Calu3 (cell line): ENCODE data around the gene ACACB. TPM values are rescaled to one million over a fixed set of nuclear protein-coding genes. Genes with fewer than 3 reads are reported as not detected.

Experiments
- BruUV-seq: library from RNA; stranded (reverse); fragments of 400-500 nt; replicated peaks from 2 replicates; lab custom pipeline; 2021; lab: Mats Ljungman, UMichigan
- CTCF ChIA-PET: fragments of 300-600 bp; sonication (Branson Sonifier 250); formaldehyde crosslinking; loops from one replicate; lab custom pipeline; 2022; ENCODE audit warnings: antibody characterized with exemption; lab: Charles Lee
- DNase-seq: peaks from one replicate; pipeline ENCODE4 v3.0.0; 2022
- H3K27ac Mint-ChIP-seq: one replicate; pipeline ENCODE4 v1.8.0; 2022; ENCODE audit warnings: mixed read lengths; ENCODE audit not compliant: unreplicated experiment
- H3K27me3 Mint-ChIP-seq: one replicate; pipeline ENCODE4 v1.8.0; 2022; ENCODE audit warnings: mixed read lengths; ENCODE audit not compliant: unreplicated experiment
- H3K36me3 Mint-ChIP-seq: one replicate; pipeline ENCODE4 v1.8.0; 2022; ENCODE audit warnings: mild to moderate bottlenecking, moderate library complexity, mixed read lengths; ENCODE audit not compliant: insufficient read depth, unreplicated experiment
- H3K4me1 Mint-ChIP-seq: one replicate; pipeline ENCODE4 v1.8.0; 2022; ENCODE audit warnings: mild to moderate bottlenecking, low read depth, mixed read lengths; ENCODE audit not compliant: unreplicated experiment
- H3K4me3 Mint-ChIP-seq: one replicate; pipeline ENCODE4 v1.8.0; 2022; ENCODE audit warnings: mild to moderate bottlenecking, low read depth, moderate library complexity, mixed read lengths; ENCODE audit not compliant: unreplicated experiment
- H3K9me3 Mint-ChIP-seq: one replicate; pipeline ENCODE4 v1.8.0; 2022; ENCODE audit warnings: low read depth, mixed read lengths; ENCODE audit not compliant: unreplicated experiment
- intact Hi-C: fragments of 100-400 bp; cut with micrococcal nuclease; formaldehyde crosslinking; loops from one replicate; pipeline ENCODE4 v1.10.0; 2022; ENCODE audit not compliant: unreplicated experiment
- total RNA-seq: library from RNA; stranded (reverse); gene quantifications from 2 replicates; pipeline ENCODE4 v1.2.3, GENCODE V29; 2022
- TF ChIP-seq, protein P1 (sequence below): fragments of 200-600 bp; IDR thresholded peaks from one replicate; pipeline ENCODE4 v1.8.0; 2022; ENCODE audit warnings: antibody characterized with exemption; ENCODE audit not compliant: unreplicated experiment

ACACB gene
- total RNA-seq, 1 experiment from 2014 or later, result 6.2 TPM

DNA sequence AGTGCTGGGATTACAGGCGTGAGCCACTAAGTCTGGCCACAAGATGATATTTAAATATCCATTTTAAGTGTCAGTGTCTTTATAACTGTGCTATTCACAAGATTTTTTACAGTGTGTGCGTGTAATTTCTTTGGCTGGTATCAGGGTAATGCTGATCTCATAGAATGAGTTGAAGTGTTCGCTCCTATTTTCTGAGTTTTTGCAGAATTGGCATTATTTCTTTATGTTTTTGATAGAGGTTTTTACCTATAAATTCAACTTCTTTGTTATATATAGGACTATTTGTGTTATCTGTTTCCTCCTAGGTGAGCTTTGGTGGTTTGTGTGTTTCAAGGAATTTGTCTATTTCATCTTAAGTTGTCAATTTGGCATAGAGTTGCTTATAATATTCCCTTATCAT, 147.1 kb downstream of the ACACB start:
- CTCF ChIA-PET, result interaction anchor here (0.7 to 2.8 kb wide), 9 partner anchors 10 to 152 kb away, joined by 3 to 43 read pairs (median 4); no protein-coding TSS in a partner anchor

DNA sequence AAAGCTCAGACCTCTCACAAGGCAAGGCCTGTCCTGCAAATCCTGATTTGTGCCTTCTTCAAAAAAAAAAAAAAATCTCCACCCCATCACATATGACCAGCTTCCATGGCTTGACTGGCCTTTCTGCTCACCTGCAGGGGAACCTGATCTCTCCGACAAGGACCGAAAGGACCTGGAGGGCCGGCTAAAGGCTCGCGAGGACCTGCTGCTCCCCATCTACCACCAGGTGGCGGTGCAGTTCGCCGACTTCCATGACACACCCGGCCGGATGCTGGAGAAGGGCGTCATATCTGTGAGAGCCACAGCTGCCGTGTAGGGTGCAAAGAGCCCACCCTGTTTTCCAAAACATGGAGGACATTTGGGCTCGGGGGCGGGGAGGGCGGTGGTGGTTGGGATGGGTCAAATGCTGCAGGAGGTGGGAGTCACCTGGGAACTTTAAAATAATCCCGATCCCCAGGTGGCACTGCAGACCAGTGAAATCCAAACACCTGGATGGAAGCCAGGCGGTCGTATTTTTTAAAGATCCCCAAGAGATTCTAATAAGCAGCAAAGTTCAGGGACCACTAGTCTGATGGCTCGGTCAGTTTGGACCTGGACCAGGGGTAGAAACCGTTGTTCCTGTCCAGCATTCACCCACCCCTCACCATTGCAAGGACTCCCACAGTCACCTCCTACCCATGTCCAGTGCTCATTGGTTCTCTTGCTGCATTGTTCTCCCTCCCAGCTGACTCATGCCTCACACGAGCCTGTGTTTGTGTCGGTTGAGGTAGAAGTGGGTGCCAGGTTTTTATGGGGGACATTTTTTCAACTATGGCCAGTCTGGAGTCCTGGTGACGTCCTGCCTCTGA, 147.9 kb downstream of the ACACB start:
- H3K27me3 Mint-ChIP-seq, result no peaks in the 10 kb centered on the region
- intact Hi-C loops, result loop anchor here (1.0 kb wide), 1 partner anchor 121 kb away; no protein-coding TSS in a partner anchor
- CTCF ChIA-PET, result interaction anchor here (0.6 to 2.8 kb wide), 13 partner anchors 9 to 176 kb away, joined by 3 to 43 read pairs (median 4); no protein-coding TSS in a partner anchor

More for the DNA sequence above, 147.1 kb downstream of the ACACB start:
- no TSS peak for BruUV-seq
- Mint-ChIP-seq H3K9me3 (no peaks in the 10 kb centered on the region), H3K4me3 (no peak overlapping the region), H3K36me3 (peaks cover 8% of the 10 kb centered on the region), H3K4me1 (no peaks in the 10 kb centered on the region), H3K27ac (no peak overlapping the region), H3K27me3 (no peaks in the 10 kb centered on the region)
- no peak for DNase-seq
- intact Hi-C loops, result no loop called here
- TF ChIP-seq, protein P1, sequence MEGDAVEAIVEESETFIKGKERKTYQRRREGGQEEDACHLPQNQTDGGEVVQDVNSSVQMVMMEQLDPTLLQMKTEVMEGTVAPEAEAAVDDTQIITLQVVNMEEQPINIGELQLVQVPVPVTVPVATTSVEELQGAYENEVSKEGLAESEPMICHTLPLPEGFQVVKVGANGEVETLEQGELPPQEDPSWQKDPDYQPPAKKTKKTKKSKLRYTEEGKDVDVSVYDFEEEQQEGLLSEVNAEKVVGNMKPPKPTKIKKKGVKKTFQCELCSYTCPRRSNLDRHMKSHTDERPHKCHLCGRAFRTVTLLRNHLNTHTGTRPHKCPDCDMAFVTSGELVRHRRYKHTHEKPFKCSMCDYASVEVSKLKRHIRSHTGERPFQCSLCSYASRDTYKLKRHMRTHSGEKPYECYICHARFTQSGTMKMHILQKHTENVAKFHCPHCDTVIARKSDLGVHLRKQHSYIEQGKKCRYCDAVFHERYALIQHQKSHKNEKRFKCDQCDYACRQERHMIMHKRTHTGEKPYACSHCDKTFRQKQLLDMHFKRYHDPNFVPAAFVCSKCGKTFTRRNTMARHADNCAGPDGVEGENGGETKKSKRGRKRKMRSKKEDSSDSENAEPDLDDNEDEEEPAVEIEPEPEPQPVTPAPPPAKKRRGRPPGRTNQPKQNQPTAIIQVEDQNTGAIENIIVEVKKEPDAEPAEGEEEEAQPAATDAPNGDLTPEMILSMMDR, result no peak

DNA sequence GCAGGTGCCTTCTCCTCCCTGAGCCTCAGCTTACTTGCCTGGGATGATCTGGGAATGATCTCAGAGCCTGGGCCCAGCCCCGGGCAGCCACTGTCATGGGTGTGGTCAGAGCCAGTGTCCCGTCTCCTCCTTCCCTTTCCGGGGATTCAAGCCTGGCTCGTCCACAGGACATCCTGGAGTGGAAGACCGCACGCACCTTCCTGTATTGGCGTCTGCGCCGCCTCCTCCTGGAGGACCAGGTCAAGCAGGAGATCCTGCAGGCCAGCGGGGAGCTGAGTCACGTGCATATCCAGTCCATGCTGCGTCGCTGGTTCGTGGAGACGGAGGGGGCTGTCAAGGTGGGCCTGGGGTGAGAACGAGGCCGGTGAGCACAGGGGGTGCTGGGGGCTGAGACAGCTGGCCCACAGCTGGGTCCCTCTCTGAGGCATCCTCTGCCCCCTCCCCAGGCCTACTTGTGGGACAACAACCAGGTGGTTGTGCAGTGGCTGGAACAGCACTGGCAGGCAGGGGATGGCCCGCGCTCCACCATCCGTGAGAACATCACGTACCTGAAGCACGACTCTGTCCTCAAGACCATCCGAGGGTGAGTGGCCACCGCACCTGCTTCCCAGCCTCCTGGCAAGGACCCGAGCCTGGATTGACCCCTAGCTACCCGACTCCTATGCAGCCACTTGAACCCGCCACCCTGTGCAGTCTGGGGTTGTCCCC, 148.7 kb downstream of the ACACB start:
- no peak overlapping the region for H3K4me3 Mint-ChIP-seq
- BruUV-seq, result no TSS peak
- intact Hi-C loops, result loop anchor here (1.0 kb wide), 1 partner anchor 120 kb away; no protein-coding TSS in a partner anchor
- TF ChIP-seq, protein P1, result no peak
- no peak for DNase-seq
- no peaks in the 10 kb centered on the region for H3K4me1 Mint-ChIP-seq
- peaks cover 6% of the 10 kb centered on the region for H3K27me3 Mint-ChIP-seq
- CTCF ChIA-PET, result interaction anchor here (0.7 to 1.5 kb wide), 2 partner anchors 120 to 213 kb away, joined by 4 to 5 read pairs; partner anchors contain the start of gene USP30
- H3K9me3 Mint-ChIP-seq, result no peaks in the 10 kb centered on the region
- H3K27ac Mint-ChIP-seq, result no peak overlapping the region
- H3K36me3 Mint-ChIP-seq, result peaks cover 6% of the 10 kb centered on the region

More for the DNA sequence above, 147.9 kb downstream of the ACACB start:
- Mint-ChIP-seq H3K4me1 (no peaks in the 10 kb centered on the region), H3K9me3 (no peaks in the 10 kb centered on the region), H3K27ac (no peak overlapping the region), H3K4me3 (no peak overlapping the region), H3K36me3 (peaks cover 8% of the 10 kb centered on the region)
- BruUV-seq, result no TSS peak
- peak; percentile 92 for DNase-seq
- TF ChIP-seq, protein P1, result peak; percentile 91

DNA sequence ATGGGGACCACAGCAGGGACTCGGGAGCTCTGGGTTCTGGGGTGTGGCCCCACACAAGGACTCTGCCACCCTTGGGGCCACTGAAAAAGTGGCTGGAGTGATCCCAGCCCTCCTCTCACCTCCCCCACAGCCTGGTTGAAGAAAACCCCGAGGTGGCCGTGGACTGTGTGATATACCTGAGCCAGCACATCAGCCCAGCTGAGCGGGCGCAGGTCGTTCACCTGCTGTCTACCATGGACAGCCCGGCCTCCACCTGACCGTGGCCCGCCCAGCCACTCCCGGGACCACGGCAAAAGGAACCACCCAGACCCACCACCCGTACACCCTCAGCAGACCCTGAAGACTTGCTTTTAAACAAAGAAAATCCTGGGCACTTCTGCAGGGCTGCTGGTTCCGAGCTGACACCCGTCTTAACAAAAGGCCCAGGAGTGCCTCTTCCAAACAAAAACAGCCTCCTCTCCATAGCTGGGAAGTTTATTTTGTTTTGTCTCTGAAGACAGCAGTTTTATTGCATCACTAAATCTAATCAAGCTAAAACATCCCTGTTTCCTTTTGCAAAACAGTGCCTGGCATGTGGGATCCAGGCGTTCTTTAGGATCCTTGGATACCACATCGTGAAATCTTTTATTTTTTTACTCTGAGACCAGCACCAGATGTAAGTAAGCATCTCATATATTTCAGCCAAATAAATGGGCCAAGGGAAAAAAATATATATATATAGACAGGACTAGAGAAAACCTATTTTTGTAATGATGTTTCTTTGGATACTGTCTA, 149.9 kb downstream of the ACACB start:
- TF ChIP-seq, protein P1, result no peak
- H3K4me1 Mint-ChIP-seq, result no peaks in the 10 kb centered on the region
- no peak for DNase-seq
- intact Hi-C loops, result no loop called here
- H3K4me3 Mint-ChIP-seq, result no peak overlapping the region
- CTCF ChIA-PET, result interaction anchor here (0.7 to 1.5 kb wide), 2 partner anchors 119 to 214 kb away, joined by 4 to 5 read pairs; partner anchors contain the start of gene USP30
- no TSS peak for BruUV-seq
- H3K36me3 Mint-ChIP-seq, result peaks cover 5% of the 10 kb centered on the region
- no peaks in the 10 kb centered on the region for H3K9me3 Mint-ChIP-seq
- H3K27me3 Mint-ChIP-seq, result peaks cover 18% of the 10 kb centered on the region
- no peak overlapping the region for H3K27ac Mint-ChIP-seq
